Measurements from ENCODE around the gene CD63. TPM values are rescaled to one million over a fixed set of nuclear protein-coding genes. Genes with fewer than 3 reads are reported as not detected.

The CD63 gene
- total and polyA plus RNA-seq, 2 of the 13 experiments (the other 11 are each of a cell fraction or from before 2014, with no cell fraction given), result 234 to 277 TPM

DNA sequence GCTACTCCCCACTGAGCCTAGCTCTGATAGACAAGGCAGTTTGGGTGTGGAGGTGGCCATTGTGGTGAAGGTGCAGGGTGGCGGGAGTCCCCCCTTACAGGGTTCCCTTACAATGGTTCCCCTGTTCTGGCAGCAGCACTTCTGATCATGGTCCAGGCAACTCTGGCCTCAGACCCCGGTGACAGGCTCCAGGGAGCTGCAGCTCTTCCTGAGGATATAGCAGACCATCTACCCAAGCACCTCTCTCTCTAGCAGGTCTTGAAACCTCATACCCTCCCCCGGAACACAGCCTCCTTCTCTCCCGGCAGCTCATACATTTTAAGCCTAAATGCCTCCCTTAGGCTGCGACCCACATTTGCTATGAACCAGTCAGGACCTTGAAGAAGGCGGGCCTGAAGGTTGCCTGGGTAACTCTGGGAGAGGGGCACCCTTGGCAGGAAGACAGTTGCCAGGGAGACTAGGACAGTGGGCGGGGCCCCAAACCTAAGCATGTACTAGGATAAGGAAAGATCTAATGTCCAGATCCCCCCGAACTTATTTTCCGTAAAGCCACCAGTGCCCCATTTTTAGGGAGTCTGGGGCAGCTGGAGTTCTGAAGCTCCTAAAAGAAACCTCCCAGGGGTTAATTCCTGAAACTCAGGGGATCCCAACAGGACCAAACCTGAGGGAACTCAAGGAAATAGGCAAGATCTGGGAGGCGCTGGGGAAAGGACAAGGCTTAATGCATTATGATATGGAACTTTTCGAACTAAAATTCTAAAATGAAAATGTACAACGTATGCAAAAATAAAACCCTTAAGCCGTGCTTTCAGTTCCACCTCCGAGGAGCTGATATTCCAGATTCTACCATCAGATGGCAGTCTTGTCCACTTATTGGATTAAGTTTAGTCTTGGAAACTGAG is 9.6 kb upstream of the CD63 start (continued):
- TF ChIP-seq, protein P1, sequence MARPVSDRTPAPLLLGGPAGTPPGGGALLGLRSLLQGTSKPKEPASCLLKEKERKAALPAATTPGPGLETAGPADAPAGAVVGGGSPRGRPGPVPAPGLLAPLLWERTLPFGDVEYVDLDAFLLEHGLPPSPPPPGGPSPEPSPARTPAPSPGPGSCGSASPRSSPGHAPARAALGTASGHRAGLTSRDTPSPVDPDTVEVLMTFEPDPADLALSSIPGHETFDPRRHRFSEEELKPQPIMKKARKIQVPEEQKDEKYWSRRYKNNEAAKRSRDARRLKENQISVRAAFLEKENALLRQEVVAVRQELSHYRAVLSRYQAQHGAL (CRISPR knock-in tag; IDR thresholded peaks at IDR 0.05; ENCODE audit: not compliant biosample characterization), result no peak
- TF ChIP-seq, protein P2, sequence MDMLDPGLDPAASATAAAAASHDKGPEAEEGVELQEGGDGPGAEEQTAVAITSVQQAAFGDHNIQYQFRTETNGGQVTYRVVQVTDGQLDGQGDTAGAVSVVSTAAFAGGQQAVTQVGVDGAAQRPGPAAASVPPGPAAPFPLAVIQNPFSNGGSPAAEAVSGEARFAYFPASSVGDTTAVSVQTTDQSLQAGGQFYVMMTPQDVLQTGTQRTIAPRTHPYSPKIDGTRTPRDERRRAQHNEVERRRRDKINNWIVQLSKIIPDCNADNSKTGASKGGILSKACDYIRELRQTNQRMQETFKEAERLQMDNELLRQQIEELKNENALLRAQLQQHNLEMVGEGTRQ (IDR thresholded peaks at IDR 0.05; ENCODE audit: low read depth, low read length), result no peak
- TF ChIP-seq, protein P2 (CRISPR knock-in tag; IDR thresholded peaks at IDR 0.05; ENCODE audit: borderline replicate concordance), result no peak
- peak; percentile 81 for TF ChIP-seq RFX3 (CRISPR knock-in tag; IDR thresholded peaks at IDR 0.05)
- peak; percentile 34 for TF ChIP-seq TEAD3 (CRISPR knock-in tag; optimal IDR thresholded peaks at IDR 0.05; ENCODE audit: borderline replicate concordance)
- no peak for TF ChIP-seq SNRNP70 (IDR thresholded peaks at IDR 0.05; ENCODE audit: low read depth, low read length)
- TF ChIP-seq ZNF570 (CRISPR knock-in tag; IDR thresholded peaks at IDR 0.05; ENCODE audit: borderline replicate concordance), result no peak
- TF ChIP-seq PHF21A (CRISPR knock-in tag; IDR thresholded peaks at IDR 0.05), result no peak
- TF ChIP-seq, protein P3, sequence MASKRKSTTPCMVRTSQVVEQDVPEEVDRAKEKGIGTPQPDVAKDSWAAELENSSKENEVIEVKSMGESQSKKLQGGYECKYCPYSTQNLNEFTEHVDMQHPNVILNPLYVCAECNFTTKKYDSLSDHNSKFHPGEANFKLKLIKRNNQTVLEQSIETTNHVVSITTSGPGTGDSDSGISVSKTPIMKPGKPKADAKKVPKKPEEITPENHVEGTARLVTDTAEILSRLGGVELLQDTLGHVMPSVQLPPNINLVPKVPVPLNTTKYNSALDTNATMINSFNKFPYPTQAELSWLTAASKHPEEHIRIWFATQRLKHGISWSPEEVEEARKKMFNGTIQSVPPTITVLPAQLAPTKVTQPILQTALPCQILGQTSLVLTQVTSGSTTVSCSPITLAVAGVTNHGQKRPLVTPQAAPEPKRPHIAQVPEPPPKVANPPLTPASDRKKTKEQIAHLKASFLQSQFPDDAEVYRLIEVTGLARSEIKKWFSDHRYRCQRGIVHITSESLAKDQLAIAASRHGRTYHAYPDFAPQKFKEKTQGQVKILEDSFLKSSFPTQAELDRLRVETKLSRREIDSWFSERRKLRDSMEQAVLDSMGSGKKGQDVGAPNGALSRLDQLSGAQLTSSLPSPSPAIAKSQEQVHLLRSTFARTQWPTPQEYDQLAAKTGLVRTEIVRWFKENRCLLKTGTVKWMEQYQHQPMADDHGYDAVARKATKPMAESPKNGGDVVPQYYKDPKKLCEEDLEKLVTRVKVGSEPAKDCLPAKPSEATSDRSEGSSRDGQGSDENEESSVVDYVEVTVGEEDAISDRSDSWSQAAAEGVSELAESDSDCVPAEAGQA (IDR thresholded peaks at IDR 0.05; ENCODE audit: low read depth), result no peak
- TF ChIP-seq, protein P3 (CRISPR knock-in tag; IDR thresholded peaks at IDR 0.05; ENCODE audit: borderline replicate concordance), result no peak
- 0 out of 2 replicates have a peak, but pooled peaks have one; percentile 44 for TF ChIP-seq ZNF136 (CRISPR knock-in tag; IDR thresholded peaks at IDR 0.05; ENCODE audit: low read depth)
- TF ChIP-seq SMARCE1 (IDR thresholded peaks at IDR 0.05; ENCODE audit: borderline replicate concordance), result no peak
- no peak for TF ChIP-seq SALL1 (CRISPR knock-in tag; IDR thresholded peaks at IDR 0.05)
- TF ChIP-seq, protein P4, sequence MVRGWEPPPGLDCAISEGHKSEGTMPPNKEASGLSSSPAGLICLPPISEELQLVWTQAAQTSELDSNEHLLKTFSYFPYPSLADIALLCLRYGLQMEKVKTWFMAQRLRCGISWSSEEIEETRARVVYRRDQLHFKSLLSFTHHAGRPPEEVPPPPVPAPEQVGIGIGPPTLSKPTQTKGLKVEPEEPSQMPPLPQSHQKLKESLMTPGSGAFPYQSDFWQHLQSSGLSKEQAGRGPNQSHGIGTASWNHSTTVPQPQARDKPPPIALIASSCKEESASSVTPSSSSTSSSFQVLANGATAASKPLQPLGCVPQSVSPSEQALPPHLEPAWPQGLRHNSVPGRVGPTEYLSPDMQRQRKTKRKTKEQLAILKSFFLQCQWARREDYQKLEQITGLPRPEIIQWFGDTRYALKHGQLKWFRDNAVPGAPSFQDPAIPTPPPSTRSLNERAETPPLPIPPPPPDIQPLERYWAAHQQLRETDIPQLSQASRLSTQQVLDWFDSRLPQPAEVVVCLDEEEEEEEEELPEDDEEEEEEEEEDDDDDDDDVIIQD (CRISPR knock-in tag; IDR thresholded peaks at IDR 0.05; ENCODE audit: low read depth), result 0 out of 2 replicates have a peak, but pooled peaks have one; percentile 11
- TF ChIP-seq TAF15 (IDR thresholded peaks at IDR 0.05; ENCODE audit: low read depth, low read length, poor library complexity, severe bottlenecking), result no peak
- TF ChIP-seq STAG1 (CRISPR knock-in tag; IDR thresholded peaks at IDR 0.05), result peak; percentile 86
- 0 out of 2 replicates have a peak, but pooled peaks have one; percentile 29 for TF ChIP-seq ZNF501 (CRISPR knock-in tag; IDR thresholded peaks at IDR 0.05)
- no peak for TF ChIP-seq ATF7 (IDR thresholded peaks at IDR 0.05)
- TF ChIP-seq ATF7 (CRISPR knock-in tag; IDR thresholded peaks at IDR 0.05), result no peak

Data from HepG2 (cell line).